Esophagus muscularis mucosa (tissue), 4 donors: ENCODE results near the gene SLC35D3. TPM values are rescaled to one million over a fixed set of nuclear protein-coding genes. Genes with fewer than 3 reads are reported as not detected.
A peak's percentile ranks its signal among the peaks of the same experiment; 100 is the strongest.
"Not testable (repeated sequence)": the region's sequence is repeated elsewhere in the genome, so short reads cannot be mapped to it uniquely, and the experiment has no call there.

Experiments
- DNase-seq: peaks from one replicate; pipeline ENCODE4 v3.0.0-alpha.2; 2017; ENCODE audit errors: extremely low spot score
- H3K27ac ChIP-seq, 4 donors: fragments of 200-600 bp; sonication (generic); replicated peaks in 1 of 4; 1 replicate in 3 of 4; 2 replicates in 1 of 4; pipeline ENCODE4 v1.5.1; 2016 to 2019; ENCODE audit warnings: mild to moderate bottlenecking in 1 of 4
- H3K27me3 ChIP-seq, 4 donors: fragments of 200-600 bp; sonication (generic); one replicate each; pipeline versions ENCODE4 v1.5.1 to v1.6.0; 2016 to 2019
- H3K36me3 ChIP-seq, 4 donors: fragments of 200-600 bp; sonication (generic); one replicate each; pipeline ENCODE4 v1.5.1; 2016 to 2019
- H3K4me1 ChIP-seq, 4 donors: fragments of 200-600 bp; sonication (generic); one replicate each; pipeline ENCODE4 v1.5.1; 2016 to 2019
- H3K4me3 ChIP-seq, 4 donors: fragments of 200-600 bp; sonication (generic); 1 replicate in 2 of 4; 2 replicates in 2 of 4; pipeline ENCODE4 v1.5.1; 2016 to 2019; ENCODE audit warnings: mild to moderate bottlenecking in 4 of 4, moderate library complexity in 1 of 4
- H3K9me3 ChIP-seq, 4 donors: fragments of 200-600 bp; sonication (generic); 1 replicate in 3 of 4; 2 replicates in 1 of 4; pipeline ENCODE4 v1.5.1; 2016 to 2019
- CTCF ChIP-seq, 3 experiments: fragments of 200-600 bp in 2 of 3; fragments of 450-650 bp in 1 of 3; sonication (generic) in 2 of 3; IDR thresholded peaks; one replicate each; pipeline ENCODE4 v1.5.1; 2017 to 2019; ENCODE audit warnings: antibody characterized with exemption in 3 of 3, mild to moderate bottlenecking in 2 of 3, moderate library complexity in 1 of 3
- EP300 ChIP-seq: sonication (generic); formaldehyde crosslinking; IDR thresholded peaks from one replicate; pipeline ENCODE4 v1.6.1; 2017; ENCODE audit warnings: antibody characterized with exemption
- POLR2A ChIP-seq: fragments of 450-650 bp; IDR thresholded peaks from one replicate; pipeline ENCODE4 v1.6.1; 2017; ENCODE audit warnings: antibody characterized with exemption, moderate library complexity, mild to moderate bottlenecking, low read depth
- POLR2AphosphoS5 ChIP-seq, 2 donors: sonication (generic); formaldehyde crosslinking; IDR thresholded peaks; one replicate each; pipeline ENCODE4 v1.6.1; 2017; ENCODE audit warnings: antibody characterized with exemption in 2 of 2
- WGBS: methylation state at CpG from one replicate; pipeline ENCODE4 v1.1.5; 2018; 5-methylcytosine and 5-hydroxymethylcytosine counted together
- intact Hi-C: fragments of 100-400 bp; cut with DNase I; formaldehyde crosslinking; loops from one replicate; pipeline ENCODE4 v1.15.1; 2023
- small RNA-seq, 3 donors: library from RNA; depleted of rRNA; stranded (forward); fragments of <200 nt; gene quantifications; one replicate each; pipeline ENCODE3, GENCODE V24; 2016
- total RNA-seq, 4 donors: library from RNA; depleted of rRNA; stranded (reverse); fragments of >200 nt; gene quantifications; one replicate each; pipeline versions ENCODE4 v1.1.0 to v1.2.1, GENCODE V29; 2016

Gene SLC35D3
- total RNA-seq, 4 donors from 2014 or later = 0.11 to 0.42 (median 0.17) TPM; not detected in 1

DNA sequence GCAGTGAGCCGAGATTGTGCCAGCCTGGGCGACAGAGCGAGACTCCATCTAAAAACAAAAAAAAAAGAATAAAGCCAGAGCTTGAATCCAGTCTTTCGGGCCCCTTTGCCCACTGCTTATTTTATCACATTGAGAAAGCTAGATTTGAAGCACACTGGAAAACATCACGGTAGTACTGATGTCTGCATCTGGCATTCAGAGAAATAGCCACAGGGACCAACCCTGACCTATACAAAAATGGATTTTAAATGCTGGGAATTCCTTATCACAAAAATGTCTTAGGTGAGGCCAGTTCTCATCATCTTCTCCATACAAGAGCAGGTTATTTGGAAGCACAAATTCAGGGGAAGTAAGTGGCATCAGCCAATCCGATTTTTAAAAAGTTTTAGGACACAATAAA, 49.5 kb downstream of the SLC35D3 start:
- no peaks in the 10 kb centered on the region for H3K4me1 ChIP-seq
- intact Hi-C loops = no loop called here

DNA sequence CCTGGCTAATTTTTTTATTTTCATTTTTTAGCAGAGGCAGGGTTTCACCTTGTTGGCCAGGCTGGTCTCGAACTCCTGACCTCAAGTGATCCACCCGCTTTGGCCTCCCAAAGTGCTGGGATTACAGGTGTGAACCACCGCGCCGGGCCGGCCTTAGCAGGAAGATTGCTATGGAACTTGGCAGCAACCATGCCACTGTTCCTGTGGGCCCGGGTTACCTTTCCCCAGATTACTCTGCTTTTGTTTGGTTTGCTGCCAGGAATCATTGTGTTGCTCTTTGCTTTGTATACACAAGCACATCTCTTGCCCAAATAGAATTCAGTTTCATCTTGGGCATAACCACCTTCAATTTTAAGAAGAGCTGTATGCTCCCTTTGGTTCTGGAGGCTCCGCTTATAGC, 51.7 kb downstream of the SLC35D3 start:
- WGBS = 83% methylated on average over 8 of the region's 8 CpGs
- H3K9me3 ChIP-seq, H3K36me3 ChIP-seq, H3K4me1 ChIP-seq, H3K27me3 ChIP-seq, intact Hi-C loops, H3K27ac ChIP-seq, H3K4me3 ChIP-seq: not testable (repeated sequence)
- peak; percentile 50 for DNase-seq

More for the DNA sequence above, 49.5 kb downstream of the SLC35D3 start:
- Histone ChIP-seq H3K36me3 (no peaks in the 10 kb centered on the region), H3K27ac (no peak overlapping the region), H3K27me3 (no peaks in the 10 kb centered on the region), H3K9me3 (no peaks in the 10 kb centered on the region), H3K4me3 (no peak overlapping the region)
- 92% methylated on average over 6 of the region's 6 CpGs for WGBS
- no peak for TF ChIP-seq CTCF (IDR thresholded peaks at IDR 0.05)
- TF ChIP-seq EP300 = no peak
- no peak for TF ChIP-seq POLR2AphosphoS5 (IDR thresholded peaks at IDR 0.05)
- no peak for TF ChIP-seq POLR2A
- no peak for DNase-seq

Small RNA genes within 50 kb of the gene (small RNA-seq; reads per million reads assigned to genes)
- gene RF00019 = 0 reads per million in 3 donors
- 0 reads per million in 3 donors for gene RPL35AP3

Other genes with a start within 250 kb of the SLC35D3 start
- 10 to 100 TPM; 18.7 to 24.1 (median 20.7) TPM for gene MAP3K5, start 129.8 kb upstream of the SLC35D3 start, total RNA-seq
- 1 to 10 TPM; 4.1 to 9.5 (median 5.6) TPM for gene PEX7, start 99.7 kb upstream of the SLC35D3 start, total RNA-seq
- gene IL20RA, start 122.7 kb downstream of the SLC35D3 start, total RNA-seq = 1 to 10 TPM; 1.6 to 5.0 (median 2.2) TPM